GM12878 (cell line): Measurements from ENCODE around the gene EXOC4. TPM values are rescaled to one million over a fixed set of nuclear protein-coding genes. Genes with fewer than 3 reads are reported as not detected.

Source experiments
- ATAC-seq: fragments of 200-7000 bp; cut with Tn5 transposase; 3 replicates; pipeline ENCODE4 v1.9.1; 2020; ENCODE audit warnings: mild to moderate bottlenecking, moderate library complexity
- BruUV-seq: library from RNA; stranded (reverse); fragments of 400-500 nt; replicated peaks from 2 replicates; lab custom pipeline; 2021; lab: Mats Ljungman, UMichigan
- CTCF ChIA-PET: fragments of 300-600 bp; sonication (Branson Sonifier 250); formaldehyde crosslinking; extraction: SDS; loops from one replicate; lab custom pipeline; 2021; ENCODE audit warnings: inconsistent platforms; lab: Yijun Ruan, JAX
- POLR2A ChIA-PET: fragments of 350-600 bp; formaldehyde crosslinking; extraction: SDS; loops from one replicate; lab custom pipeline; 2021; ENCODE audit warnings: inconsistent platforms; lab: Charles Lee
- RAD21 ChIA-PET: fragments of 300-600 bp; sonication (Branson Sonifier 250); formaldehyde crosslinking; loops from one replicate; lab custom pipeline; 2023; ENCODE audit warnings: antibody characterized with exemption; ENCODE audit not compliant: unreplicated experiment; lab: Charles Lee
- SMC1A ChIA-PET: fragments of 300-600 bp; sonication (Branson Sonifier 250); formaldehyde crosslinking; loops from one replicate; lab custom pipeline; 2023; ENCODE audit not compliant: unreplicated experiment, uncharacterized antibody; lab: Charles Lee
- DNase-seq: peaks from one replicate; pipeline ENCODE4 v3.0.0-alpha.2; 2011; ENCODE audit warnings: low read depth, low spot score
- FAIRE-seq: peaks from 3 replicates; lab custom pipeline; 2011; peaks lifted over from hg19 to GRCh38; lab: Jason Lieb, UNC
- H2AFZ ChIP-seq: 2 replicates; pipeline ENCODE4 v1.6.0; 2011; ENCODE audit warnings: low read depth, low read length, control low read depth; ENCODE audit not compliant: control insufficient read depth
- H3K27ac ChIP-seq: 2 replicates; pipeline ENCODE4 v1.5.1; 2011; ENCODE audit warnings: control low read depth; ENCODE audit not compliant: control insufficient read depth, insufficient read depth
- H3K27me3 ChIP-seq, 2 experiments: replicated peaks in 1 of 2; 2 replicates each; pipeline versions ENCODE4 v1.6.0 to v1.6.1; 2011; ENCODE audit warnings: low read length in 1 of 2; ENCODE audit not compliant: control insufficient read depth in 2 of 2, insufficient read depth in 2 of 2
- H3K36me3 ChIP-seq, 2 experiments: 2 replicates each; pipeline ENCODE4 v1.5.1; 2011; ENCODE audit warnings: low read length in 1 of 2; ENCODE audit not compliant: control insufficient read depth in 2 of 2, insufficient read depth in 2 of 2
- H3K4me1 ChIP-seq: 2 replicates; pipeline ENCODE4 v1.6.1; 2011; ENCODE audit warnings: mild to moderate bottlenecking, low read length, moderate library complexity, mixed read lengths; ENCODE audit not compliant: control insufficient read depth, insufficient read depth
- H3K4me2 ChIP-seq: 2 replicates; pipeline ENCODE4 v1.6.0; 2011; ENCODE audit warnings: control low read depth; ENCODE audit not compliant: control insufficient read depth, insufficient read depth
- H3K4me3 ChIP-seq: fragments of 200-600 bp; sonication (generic); 2 replicates; pipeline ENCODE4 v1.5.1; 2016
- H3K79me2 ChIP-seq: 2 replicates; pipeline ENCODE4 v1.6.0; 2011; ENCODE audit warnings: low read length; ENCODE audit not compliant: control insufficient read depth, insufficient read depth
- H3K9ac ChIP-seq: 2 replicates; pipeline ENCODE4 v1.8.0; 2011; ENCODE audit warnings: low read length, control low read depth, mixed read lengths; ENCODE audit not compliant: control insufficient read depth, insufficient read depth
- H3K9me3 ChIP-seq: replicated peaks from 3 replicates; pipeline ENCODE4 v1.5.1; 2011; ENCODE audit warnings: mild to moderate bottlenecking, low read length; ENCODE audit not compliant: control insufficient read depth, insufficient read depth
- H4K20me1 ChIP-seq: 2 replicates; pipeline ENCODE4 v1.6.0; 2011; ENCODE audit not compliant: control insufficient read depth, insufficient read depth
- BCL11A ChIP-seq: IDR thresholded peaks from 2 replicates; pipeline ENCODE4 v1.6.1; 2011; ENCODE audit warnings: low read depth, low read length
- CHD2 ChIP-seq: IDR thresholded peaks from 2 replicates; pipeline ENCODE4 v1.6.1; 2011; ENCODE audit warnings: low read depth, low read length, improper control_type of control experiment, borderline replicate concordance
- GABPA ChIP-seq: IDR thresholded peaks from 2 replicates; pipeline ENCODE4 v1.6.1; 2014; ENCODE audit warnings: antibody characterized with exemption, low read depth, mild to moderate bottlenecking, inconsistent platforms
- IKZF1 ChIP-seq: fragments of 450-650 bp; conservative IDR thresholded peaks from 2 replicates; pipeline ENCODE4 v1.6.1; 2017; ENCODE audit warnings: antibody characterized with exemption, mild to moderate bottlenecking
- JUND ChIP-seq: IDR thresholded peaks from 2 replicates; pipeline ENCODE4 v1.6.1; 2012; ENCODE audit warnings: low read depth, mild to moderate bottlenecking, low read length, improper control_type of control experiment, moderate library complexity
- NR2C1 ChIP-seq: fragments of 450-650 bp; IDR thresholded peaks from 2 replicates; pipeline ENCODE4 v1.6.1; 2017; ENCODE audit warnings: antibody characterized with exemption, mild to moderate bottlenecking, moderate library complexity
- NR2C2 ChIP-seq: IDR thresholded peaks from 2 replicates; pipeline ENCODE4 v1.6.1; 2011; ENCODE audit warnings: borderline replicate concordance, low read depth; ENCODE audit not compliant: control insufficient read depth, insufficient read length
- PML ChIP-seq: IDR thresholded peaks from 2 replicates; pipeline ENCODE4 v1.6.1; 2012; ENCODE audit warnings: low read length, inconsistent platforms
- RAD21 ChIP-seq: IDR thresholded peaks from 2 replicates; pipeline ENCODE4 v1.6.1; 2011; ENCODE audit warnings: mild to moderate bottlenecking, low read depth, low read length, moderate library complexity; ENCODE audit not compliant: insufficient read depth
- RCOR1 ChIP-seq: conservative IDR thresholded peaks from 2 replicates; pipeline ENCODE4 v1.6.1; 2012; ENCODE audit warnings: low read depth, low read length, improper control_type of control experiment
- SPI1 ChIP-seq: IDR thresholded peaks from 2 replicates; pipeline ENCODE4 v1.6.1; 2011; ENCODE audit warnings: low read depth, mild to moderate bottlenecking, low read length, moderate library complexity, borderline replicate concordance; ENCODE audit not compliant: insufficient read depth
- TAF1 ChIP-seq: IDR thresholded peaks from 2 replicates; pipeline ENCODE4 v1.6.1; 2011; ENCODE audit warnings: mild to moderate bottlenecking, low read depth, low read length, borderline replicate concordance
- TARDBP ChIP-seq: IDR thresholded peaks from 2 replicates; pipeline ENCODE4 v1.6.1; 2016; ENCODE audit warnings: borderline replicate concordance
- WGBS: methylation state at CpG from one replicate; pipeline ENCODE4 v1.1.6; 2016; ENCODE audit warnings: low lambda C conversion rate; ENCODE audit not compliant: insufficient replicate concordance, insufficient coverage; ENCODE audit errors: missing lambda C conversion rate; 5-methylcytosine and 5-hydroxymethylcytosine counted together
- in situ Hi-C: fragments of 300-500 bp; cut with MboI; formaldehyde crosslinking; loops from 9 replicates; pipeline ENCODE4 v1.14.3; 2018; ENCODE audit warnings: mixed read lengths
- intact Hi-C: fragments of 100-400 bp; cut with micrococcal nuclease; formaldehyde crosslinking; loops from one replicate; pipeline ENCODE4 v1.14.2; 2022; ENCODE audit not compliant: unreplicated experiment
- polyA plus RNA-seq, 11 experiments: library from polyadenylated mRNA; depleted of rRNA in 4 of 11; unstranded in 6 of 11; stranded (reverse) in 5 of 11; fragments of >200 nt; fragmentation: Nextera tagmentation in 4 of 11; fragmentation: Illumina TruSeq in 1 of 11; extraction: Ambion mirVana in 4 of 11; extraction: Trizol in 1 of 11; gene quantifications; 1 replicate in 1 of 11; 2 replicates in 10 of 11; pipeline versions ENCODE4 v1.2.1 to v1.2.3, GENCODE V29; 2011 to 2016; ENCODE audit warnings: inconsistent platforms in 2 of 11, missing spikeins in 2 of 11, low read depth in 1 of 11
- total RNA-seq, 4 experiments: library from RNA; depleted of rRNA in 3 of 4; stranded (reverse); fragments of >200 nt in 3 of 4; fragmentation: Illumina TruSeq in 1 of 4; extraction: Trizol in 1 of 4; gene quantifications; 2 replicates each; pipeline versions ENCODE4 v1.2.1 to v1.2.3, GENCODE V29; 2013 to 2021
- TF ChIP-seq, protein P1 (sequence below): fragments of 450-650 bp; IDR thresholded peaks from 2 replicates; pipeline ENCODE4 v1.6.1; 2016; ENCODE audit warnings: mild to moderate bottlenecking, moderate library complexity, borderline replicate concordance

The EXOC4 gene
- total and polyA plus RNA-seq, 10 of the 15 experiments (the other 5 are each of a cell fraction or from before 2014, with no cell fraction given), result 13.2 to 44.5 (median 29.6) TPM

DNA sequence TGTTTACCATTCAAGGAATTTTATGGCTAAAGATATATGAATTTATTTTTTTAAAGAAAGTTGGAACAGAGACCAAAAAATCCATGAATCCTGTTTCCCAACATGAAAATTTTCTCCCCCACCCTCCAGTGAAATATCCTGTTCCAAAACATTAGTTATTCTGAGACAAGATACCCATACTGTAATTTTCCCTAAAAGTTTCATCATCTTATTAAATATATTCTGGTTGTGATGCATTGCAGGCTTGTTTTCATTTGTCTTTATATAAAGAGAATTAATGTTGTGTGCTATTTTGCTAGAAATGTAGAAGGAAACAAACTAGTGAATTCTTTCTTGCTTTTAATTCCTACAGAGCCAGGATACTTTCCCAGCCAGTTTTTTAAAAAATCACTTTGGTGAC is 106.6 kb downstream of the EXOC4 start (continued):
- TF ChIP-seq, protein P1, sequence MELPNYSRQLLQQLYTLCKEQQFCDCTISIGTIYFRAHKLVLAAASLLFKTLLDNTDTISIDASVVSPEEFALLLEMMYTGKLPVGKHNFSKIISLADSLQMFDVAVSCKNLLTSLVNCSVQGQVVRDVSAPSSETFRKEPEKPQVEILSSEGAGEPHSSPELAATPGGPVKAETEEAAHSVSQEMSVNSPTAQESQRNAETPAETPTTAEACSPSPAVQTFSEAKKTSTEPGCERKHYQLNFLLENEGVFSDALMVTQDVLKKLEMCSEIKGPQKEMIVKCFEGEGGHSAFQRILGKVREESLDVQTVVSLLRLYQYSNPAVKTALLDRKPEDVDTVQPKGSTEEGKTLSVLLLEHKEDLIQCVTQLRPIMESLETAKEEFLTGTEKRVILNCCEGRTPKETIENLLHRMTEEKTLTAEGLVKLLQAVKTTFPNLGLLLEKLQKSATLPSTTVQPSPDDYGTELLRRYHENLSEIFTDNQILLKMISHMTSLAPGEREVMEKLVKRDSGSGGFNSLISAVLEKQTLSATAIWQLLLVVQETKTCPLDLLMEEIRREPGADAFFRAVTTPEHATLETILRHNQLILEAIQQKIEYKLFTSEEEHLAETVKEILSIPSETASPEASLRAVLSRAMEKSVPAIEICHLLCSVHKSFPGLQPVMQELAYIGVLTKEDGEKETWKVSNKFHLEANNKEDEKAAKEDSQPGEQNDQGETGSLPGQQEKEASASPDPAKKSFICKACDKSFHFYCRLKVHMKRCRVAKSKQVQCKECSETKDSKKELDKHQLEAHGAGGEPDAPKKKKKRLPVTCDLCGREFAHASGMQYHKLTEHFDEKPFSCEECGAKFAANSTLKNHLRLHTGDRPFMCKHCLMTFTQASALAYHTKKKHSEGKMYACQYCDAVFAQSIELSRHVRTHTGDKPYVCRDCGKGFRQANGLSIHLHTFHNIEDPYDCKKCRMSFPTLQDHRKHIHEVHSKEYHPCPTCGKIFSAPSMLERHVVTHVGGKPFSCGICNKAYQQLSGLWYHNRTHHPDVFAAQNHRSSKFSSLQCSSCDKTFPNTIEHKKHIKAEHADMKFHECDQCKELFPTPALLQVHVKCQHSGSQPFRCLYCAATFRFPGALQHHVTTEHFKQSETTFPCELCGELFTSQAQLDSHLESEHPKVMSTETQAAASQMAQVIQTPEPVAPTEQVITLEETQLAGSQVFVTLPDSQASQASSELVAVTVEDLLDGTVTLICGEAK, result no peak
- TF ChIP-seq NR2C1 (no peak), BCL11A (no peak), CHD2 (no peak), PML (no peak), TARDBP (no peak), NR2C2 (no peak)
- TF ChIP-seq, all 136 proteins: peak for 0

DNA sequence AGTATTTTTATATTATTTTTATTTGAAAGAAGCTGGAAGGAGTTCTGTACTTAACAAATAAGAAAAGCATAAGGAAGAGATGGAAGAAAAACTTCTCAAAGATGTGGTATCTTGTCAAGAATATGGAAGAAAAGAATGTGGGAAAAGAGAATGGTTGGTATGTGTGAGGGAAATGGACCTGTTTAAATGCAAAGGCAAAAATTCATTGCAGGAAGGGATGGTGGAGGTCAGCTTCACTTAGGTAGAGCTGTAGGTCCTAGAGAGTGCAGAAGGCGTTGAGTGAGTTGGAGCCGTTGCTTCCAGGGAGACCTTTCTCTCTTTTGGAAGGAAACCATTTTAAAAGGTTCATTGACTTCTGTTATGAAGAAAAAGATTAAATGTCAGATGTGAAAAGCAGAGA is 107.3 kb downstream of the EXOC4 start:
- no peak overlapping the region for H3K27ac ChIP-seq
- no peak for FAIRE-seq
- no TSS peak for BruUV-seq
- no peaks in the 10 kb centered on the region for H3K9me3 ChIP-seq
- H2AFZ ChIP-seq, result no peak overlapping the region
- H4K20me1 ChIP-seq, result no peaks in the 10 kb centered on the region
- ChIA-PET CTCF (interaction anchor here (0.6 to 0.7 kb wide), 2 partner anchors 494 to 503 kb away, joined by 3 read pairs; no protein-coding TSS in a partner anchor), POLR2A (no interaction called here), RAD21 (no interaction called here), SMC1A (no interaction called here)
- H3K27me3 ChIP-seq, result no peaks in the 10 kb centered on the region
- TF ChIP-seq GABPA (no peak), BCL11A (no peak), JUND (no peak), PML (no peak), SPI1 (no peak), RAD21 (no peak), IKZF1 (no peak), TAF1 (no peak), RCOR1 (no peak)
- WGBS, result 97% methylated on average over 2 of the region's 2 CpGs
- no peak for DNase-seq
- intact Hi-C loops, result no loop called here
- H3K36me3 ChIP-seq, result no peaks in the 10 kb centered on the region
- no peak overlapping the region for H3K4me2 ChIP-seq
- no peaks in the 10 kb centered on the region for H3K79me2 ChIP-seq
- no peak overlapping the region for H3K4me3 ChIP-seq
- in situ Hi-C loops, result no loop called here
- H3K4me1 ChIP-seq, result no peaks in the 10 kb centered on the region
- H3K9ac ChIP-seq, result no peak overlapping the region
- ATAC-seq, result no peak
